ENCODE data around the gene ZNF668. TPM values are rescaled to one million over a fixed set of nuclear protein-coding genes. Genes with fewer than 3 reads are reported as not detected.

The ZNF668 gene
- total and polyA plus RNA-seq, 2 of the 4 experiments (the other 2 are of a cell fraction): 4.5 to 11.6 TPM

- Histone ChIP-seq H2AFZ (replicated peaks; ENCODE audit: low read length, poor library complexity) (no peak overlapping the region), H3K4me2 (ENCODE audit: low read depth, low read length) (no peak overlapping the region), H3K27me3 (ENCODE audit: control insufficient read depth, insufficient read depth, low read length) (no peaks in the 10 kb centered on the region), H3K9ac (ENCODE audit: low read depth, low read length) (no peak overlapping the region), H2AK9ac (replicated peaks; ENCODE audit: low read depth, low read length, poor library complexity) (no peak overlapping the region), H2AK5ac (ENCODE audit: low read depth, low read length) (no peak overlapping the region), H3K4me1 (ENCODE audit: control insufficient read depth, insufficient read depth, low read length) (no peaks in the 10 kb centered on the region), H3K4ac (ENCODE audit: low read depth, low read length) (no peak overlapping the region), H3K18ac (ENCODE audit: low read depth, low read length) (no peak overlapping the region), H2BK20ac (ENCODE audit: low read depth, low read length) (no peak overlapping the region), H4K5ac (ENCODE audit: low read depth, low read length) (no peak overlapping the region), H3K9me1 (ENCODE audit: insufficient read depth, low read length) (peaks cover 3% of the 10 kb centered on the region; the same call in 1 of the 2 replicates), H3K36me3 (ENCODE audit: control insufficient read depth, insufficient read depth, low read length) (peaks cover 70% of the 10 kb centered on the region), H2BK5ac (ENCODE audit: low read depth, low read length, poor library complexity, severe bottlenecking) (no peak overlapping the region), H2BK15ac (ENCODE audit: low read depth, low read length) (no peak overlapping the region), H3K79me1 (ENCODE audit: low read depth in 1 of 2, low read length in 2 of 2) (peaks cover 14 to 49% of the 10 kb centered on the region in 2 experiments), H3K9me3 (ENCODE audit: control insufficient read depth, insufficient read depth, low read length) (no peaks in the 10 kb centered on the region), H4K91ac (ENCODE audit: insufficient read depth, low read depth, low read length) (no peak overlapping the region), H2BK120ac (ENCODE audit: low read depth, low read length) (no peak overlapping the region), H4K8ac (ENCODE audit: low read depth in 2 of 2, low read length in 2 of 2) (no peak overlapping the region), H3K27ac (ENCODE audit: insufficient read depth, low read length) (no peak overlapping the region), H4K20me1 (ENCODE audit: insufficient read depth, low read length) (peaks cover 21% of the 10 kb centered on the region), H3K23ac (ENCODE audit: low read depth, low read length) (no peak overlapping the region), H3K14ac (replicated peaks; ENCODE audit: low read depth, low read length) (no peak overlapping the region), H3K4me3 (ENCODE audit: insufficient read depth, low read depth, low read length) (no peak overlapping the region), H3K56ac (ENCODE audit: extremely low read depth, insufficient read depth, low read length) (no peak overlapping the region)
- ChIA-PET CTCF (no interaction called here), POLR2A (ENCODE audit: unreplicated experiment) (interaction anchor here (0.6 kb wide), 1 partner anchor 90 kb away, joined by 4 read pairs; no protein-coding TSS in a partner anchor)
- dilution Hi-C loops (cut with HindIII; ENCODE audit: low sequenced_read_pairs, unreplicated experiment): no loop called here
- BruUV-seq (replicated peaks): no TSS peak
- TF ChIP-seq CTCF (conservative IDR thresholded peaks at IDR 0.05; ENCODE audit: low read depth, low read length) (no peak), MXI1 (IDR thresholded peaks at IDR 0.05; ENCODE audit: borderline replicate concordance, low read depth, low read length) (no peak), MAZ (IDR thresholded peaks at IDR 0.05; ENCODE audit: borderline replicate concordance, low read depth, low read length) (no peak), POLR2A (IDR thresholded peaks at IDR 0.05; ENCODE audit: low read depth, low read length) (no peak), RCOR1 (IDR thresholded peaks at IDR 0.05; ENCODE audit: insufficient replicate concordance, low read length) (no peak), MAFK (IDR thresholded peaks at IDR 0.05; ENCODE audit: low read depth, low read length) (no peak), RFX5 (IDR thresholded peaks at IDR 0.05; ENCODE audit: low read depth, low read length) (no peak), ELK1 (IDR thresholded peaks at IDR 0.05; ENCODE audit: borderline replicate concordance, low read depth, low read length) (no peak), RAD21 (IDR thresholded peaks at IDR 0.05; ENCODE audit: low read length) (no peak), BHLHE40 (IDR thresholded peaks at IDR 0.05; ENCODE audit: low read depth, low read length) (no peak), FOS (IDR thresholded peaks at IDR 0.05; ENCODE audit: low read depth, low read length) (no peak), CEBPB (IDR thresholded peaks at IDR 0.05; ENCODE audit: low read depth, low read length) (no peak), USF2 (IDR thresholded peaks at IDR 0.05; ENCODE audit: low read depth, low read length) (no peak), CHD1 (IDR thresholded peaks at IDR 0.05; ENCODE audit: low read depth, low read length) (no peak), NFE2L2 (IDR thresholded peaks at IDR 0.05; ENCODE audit: low read depth, low read length) (no peak), SMC3 (IDR thresholded peaks at IDR 0.05; ENCODE audit: low read depth, low read length) (no peak)
- WGBS, 2 experiments (ENCODE audit: extremely low coverage in 2 of 2, insufficient read length in 1 of 2): 100% methylated on average over 1 of the region's 13 CpGs; no CpG with 5 or more reads in 1 of the 2 experiments
- in situ Hi-C loops (cut with MboI; ENCODE audit: low sequenced_read_pairs): loop anchor here (10.0 kb wide), 1 partner anchor 99 kb away; the partner anchor contains the start of gene HSD3B7
- intact Hi-C loops (cut with micrococcal nuclease): no loop called here
- ATAC-seq (ENCODE audit: low read depth) (no peak), DNase-seq (no peak)
These were observed 9.9 kb upstream of the ZNF668 start for GRCh38 chr16:31083981-31084380.

Data from IMR-90 (cell line).